Neural progenitor cell (in vitro differentiated cells): ENCODE data around the gene ASRGL1. TPM values are rescaled to one million over a fixed set of nuclear protein-coding genes. Genes with fewer than 3 reads are reported as not detected.

Experiments
- DNase-seq: peaks from one replicate; pipeline ENCODE4 v3.0.0-alpha.2; 2016; ENCODE audit warnings: low spot score
- H2AFZ ChIP-seq: fragments of 200-600 bp; sonication (generic); replicated peaks from 2 replicates; pipeline ENCODE4 v1.6.1; 2016; ENCODE audit warnings: antibody characterized with exemption
- H3F3A ChIP-seq: fragments of 200-600 bp; sonication (generic); 2 replicates; pipeline ENCODE4 v1.6.1; 2016; ENCODE audit warnings: antibody characterized with exemption, low read depth
- H3K27ac ChIP-seq: fragments of 200-600 bp; sonication (generic); 2 replicates; pipeline ENCODE4 v1.5.1; 2016; ENCODE audit warnings: mild to moderate bottlenecking
- H3K27me3 ChIP-seq: fragments of 200-600 bp; sonication (generic); 2 replicates; pipeline ENCODE4 v1.6.1; 2016; ENCODE audit warnings: mild to moderate bottlenecking, moderate library complexity
- H3K36me3 ChIP-seq: fragments of 200-600 bp; sonication (generic); 2 replicates; pipeline ENCODE4 v1.5.1; 2016
- H3K4me1 ChIP-seq: fragments of 200-600 bp; sonication (generic); 2 replicates; pipeline ENCODE4 v1.6.1; 2016; ENCODE audit warnings: mixed run types
- H3K4me2 ChIP-seq: fragments of 200-600 bp; sonication (generic); 2 replicates; pipeline ENCODE4 v1.6.1; 2016
- H3K4me3 ChIP-seq: fragments of 200-600 bp; sonication (generic); 2 replicates; pipeline ENCODE4 v1.5.1; 2016
- H3K79me2 ChIP-seq: fragments of 200-600 bp; sonication (generic); 2 replicates; pipeline ENCODE4 v1.6.1; 2016; ENCODE audit warnings: low read depth
- H3K9ac ChIP-seq: fragments of 200-600 bp; sonication (generic); 2 replicates; pipeline ENCODE4 v1.6.1; 2016
- H3K9me3 ChIP-seq: fragments of 200-600 bp; sonication (generic); 2 replicates; pipeline ENCODE4 v1.5.1; 2016; ENCODE audit warnings: low read depth
- H4K20me1 ChIP-seq: fragments of 200-600 bp; sonication (generic); 2 replicates; pipeline ENCODE4 v1.6.1; 2016; ENCODE audit warnings: low read depth
- H3K27ac Mint-ChIP-seq: 3 replicates; pipeline ENCODE4 v1.8.0; 2021; ENCODE audit warnings: mixed read lengths
- H3K27me3 Mint-ChIP-seq: 2 replicates; pipeline ENCODE4 v1.8.0; 2022; ENCODE audit warnings: low read depth, mild to moderate bottlenecking, inconsistent platforms, moderate library complexity, mixed read lengths; ENCODE audit not compliant: insufficient read depth
- H3K36me3 Mint-ChIP-seq: 3 replicates; pipeline ENCODE4 v1.8.0; 2021; ENCODE audit warnings: mixed read lengths
- H3K4me1 Mint-ChIP-seq: 3 replicates; pipeline ENCODE4 v1.8.0; 2021; ENCODE audit warnings: mixed read lengths
- H3K4me3 Mint-ChIP-seq: 3 replicates; pipeline ENCODE4 v1.8.0; 2021; ENCODE audit warnings: mild to moderate bottlenecking, moderate library complexity, mixed read lengths
- H3K9me3 Mint-ChIP-seq: 3 replicates; pipeline ENCODE4 v1.8.0; 2020; ENCODE audit warnings: mixed read lengths
- EZH2 ChIP-seq: fragments of 200-600 bp; sonication (generic); IDR thresholded peaks from 2 replicates; pipeline ENCODE4 v1.6.1; 2017; ENCODE audit warnings: antibody characterized with exemption, mild to moderate bottlenecking, moderate library complexity
- EZH2phosphoT487 ChIP-seq: fragments of 200-600 bp; sonication (generic); IDR thresholded peaks from 2 replicates; pipeline ENCODE4 v1.6.1; 2017; ENCODE audit warnings: antibody characterized with exemption
- total RNA-seq: library from RNA; depleted of rRNA; stranded (reverse); fragments of >200 nt; gene quantifications from 2 replicates; pipeline ENCODE4 v1.2.3, GENCODE V29; 2015; ENCODE audit warnings: low replicate concordance
- TF ChIP-seq, protein P1 (sequence below): fragments of 200-600 bp; sonication (generic); IDR thresholded peaks from 2 replicates; pipeline ENCODE4 v1.5.1; 2017; ENCODE audit warnings: antibody characterized with exemption, mild to moderate bottlenecking

ASRGL1 gene
- total RNA-seq, 1 donor from 2014 or later = 56.8 TPM

DNA sequence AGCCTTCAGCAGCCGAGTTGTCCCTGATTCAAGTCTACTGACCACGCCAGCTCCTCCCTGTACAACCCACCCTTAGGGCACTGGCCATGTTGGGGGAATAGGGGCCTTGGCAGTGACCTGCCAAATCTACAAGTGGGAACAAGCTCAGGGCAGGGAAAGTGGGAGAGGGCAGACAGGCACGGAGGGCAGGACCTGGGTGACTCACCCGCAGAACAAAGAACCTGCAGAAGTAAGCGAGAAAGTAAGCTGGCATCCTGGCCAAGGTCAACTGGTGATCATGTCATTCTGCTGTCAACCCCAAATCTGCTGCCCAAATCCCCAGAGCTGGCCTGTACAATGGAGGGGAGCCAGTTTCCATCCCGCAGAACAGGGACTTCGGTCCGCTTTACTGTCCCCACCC, 73.7 kb downstream of the ASRGL1 start:
- Histone ChIP-seq H3K79me2 (no peaks in the 10 kb centered on the region), H3K9me3 (no peaks in the 10 kb centered on the region), H3K4me3 (no peak overlapping the region), H3K4me2 (no peak overlapping the region), H3F3A (no peaks in the 10 kb centered on the region), H3K9ac (no peak overlapping the region), H2AFZ (no peak overlapping the region), H4K20me1 (no peaks in the 10 kb centered on the region), H3K27ac (no peak overlapping the region), H3K27me3 (no peaks in the 10 kb centered on the region), H3K4me1 (no peaks in the 10 kb centered on the region), H3K36me3 (no peaks in the 10 kb centered on the region)
- no peaks in the 10 kb centered on the region for H3K9me3 Mint-ChIP-seq
- H3K4me3 Mint-ChIP-seq = no peak overlapping the region
- no peak overlapping the region for H3K27ac Mint-ChIP-seq
- no peaks in the 10 kb centered on the region for H3K27me3 Mint-ChIP-seq
- TF ChIP-seq EZH2phosphoT487 (no peak), EZH2 (no peak)
- TF ChIP-seq, protein P1, sequence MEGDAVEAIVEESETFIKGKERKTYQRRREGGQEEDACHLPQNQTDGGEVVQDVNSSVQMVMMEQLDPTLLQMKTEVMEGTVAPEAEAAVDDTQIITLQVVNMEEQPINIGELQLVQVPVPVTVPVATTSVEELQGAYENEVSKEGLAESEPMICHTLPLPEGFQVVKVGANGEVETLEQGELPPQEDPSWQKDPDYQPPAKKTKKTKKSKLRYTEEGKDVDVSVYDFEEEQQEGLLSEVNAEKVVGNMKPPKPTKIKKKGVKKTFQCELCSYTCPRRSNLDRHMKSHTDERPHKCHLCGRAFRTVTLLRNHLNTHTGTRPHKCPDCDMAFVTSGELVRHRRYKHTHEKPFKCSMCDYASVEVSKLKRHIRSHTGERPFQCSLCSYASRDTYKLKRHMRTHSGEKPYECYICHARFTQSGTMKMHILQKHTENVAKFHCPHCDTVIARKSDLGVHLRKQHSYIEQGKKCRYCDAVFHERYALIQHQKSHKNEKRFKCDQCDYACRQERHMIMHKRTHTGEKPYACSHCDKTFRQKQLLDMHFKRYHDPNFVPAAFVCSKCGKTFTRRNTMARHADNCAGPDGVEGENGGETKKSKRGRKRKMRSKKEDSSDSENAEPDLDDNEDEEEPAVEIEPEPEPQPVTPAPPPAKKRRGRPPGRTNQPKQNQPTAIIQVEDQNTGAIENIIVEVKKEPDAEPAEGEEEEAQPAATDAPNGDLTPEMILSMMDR = no peak
- DNase-seq = no peak
- H3K4me1 Mint-ChIP-seq = peaks cover 2% of the 10 kb centered on the region
- H3K36me3 Mint-ChIP-seq = no peaks in the 10 kb centered on the region

DNA sequence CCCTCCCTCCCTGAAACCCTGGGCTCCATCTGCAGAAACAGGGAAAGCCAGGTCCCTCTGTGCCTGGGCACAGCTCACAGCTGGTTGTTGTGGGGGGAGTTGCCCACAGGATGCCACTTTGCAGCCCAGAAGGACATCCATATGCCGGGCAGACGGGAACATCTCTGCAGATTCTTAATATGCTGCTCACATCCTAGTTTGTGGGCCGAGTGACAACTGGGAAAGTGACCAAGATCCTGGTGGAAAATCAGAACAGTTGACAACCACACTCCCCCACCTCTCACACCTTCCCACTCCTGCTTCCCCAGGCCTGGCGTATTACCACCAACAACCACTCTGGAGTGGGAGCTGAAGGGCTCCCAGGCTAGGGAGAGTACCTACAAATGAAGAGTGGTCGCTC, 74.3 kb downstream of the ASRGL1 start:
- H3K36me3 ChIP-seq = no peaks in the 10 kb centered on the region
- TF ChIP-seq EZH2 = no peak
- TF ChIP-seq, protein P1 = no peak
- no peak for TF ChIP-seq EZH2phosphoT487
- no peaks in the 10 kb centered on the region for H3K9me3 Mint-ChIP-seq
- no peaks in the 10 kb centered on the region for H3K9me3 ChIP-seq
- H3K27me3 ChIP-seq = no peaks in the 10 kb centered on the region
- DNase-seq = no peak
- no peak overlapping the region for H3K4me3 Mint-ChIP-seq
- no peaks in the 10 kb centered on the region for H3K27me3 Mint-ChIP-seq
- H3K9ac ChIP-seq = no peak overlapping the region
- H3K36me3 Mint-ChIP-seq = no peaks in the 10 kb centered on the region
- no peaks in the 10 kb centered on the region for H4K20me1 ChIP-seq
- no peaks in the 10 kb centered on the region for H3K4me1 ChIP-seq
- H2AFZ ChIP-seq = no peak overlapping the region
- no peak overlapping the region for H3K4me3 ChIP-seq
- H3K27ac Mint-ChIP-seq = no peak overlapping the region
- peaks cover 2% of the 10 kb centered on the region for H3K4me1 Mint-ChIP-seq
- no peak overlapping the region for H3K4me2 ChIP-seq
- H3K27ac ChIP-seq = no peak overlapping the region
- H3K79me2 ChIP-seq = no peaks in the 10 kb centered on the region
- no peaks in the 10 kb centered on the region for H3F3A ChIP-seq

DNA sequence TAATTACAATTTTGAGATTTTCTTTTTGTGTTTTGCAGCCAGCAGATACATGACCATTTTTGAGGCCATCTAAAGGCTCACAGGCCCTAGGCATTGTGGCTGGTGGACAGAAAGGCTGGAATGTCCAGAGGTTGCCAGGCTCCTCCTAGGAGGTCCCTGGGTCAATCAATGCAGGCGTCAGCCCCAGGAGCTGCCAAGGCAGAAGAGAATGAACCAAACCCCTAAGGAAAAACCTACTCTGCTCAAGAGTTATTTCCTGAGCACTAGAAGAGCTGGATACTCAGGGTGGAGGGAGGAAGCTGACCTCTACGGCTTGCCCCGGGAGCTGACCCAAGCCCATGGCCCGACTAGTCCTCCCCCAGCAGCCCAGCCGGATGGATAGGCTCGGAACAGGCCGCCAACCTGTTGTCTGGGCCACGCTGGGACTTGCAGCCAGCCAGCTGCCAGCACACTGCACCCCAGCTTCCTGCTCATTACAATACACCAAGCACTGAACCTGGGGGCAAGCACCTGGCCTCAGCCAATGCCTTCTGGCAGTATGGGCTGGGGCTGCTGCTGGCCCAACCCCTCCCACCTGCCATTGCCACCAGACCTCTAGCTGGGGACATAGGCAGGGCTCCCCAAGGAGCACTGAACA, 75.9 kb downstream of the ASRGL1 start:
- Histone ChIP-seq H2AFZ (no peak overlapping the region), H4K20me1 (no peaks in the 10 kb centered on the region), H3K9me3 (no peaks in the 10 kb centered on the region), H3K4me2 (no peak overlapping the region), H3K36me3 (no peaks in the 10 kb centered on the region), H3K27me3 (no peaks in the 10 kb centered on the region), H3K4me3 (no peak overlapping the region), H3K27ac (no peak overlapping the region), H3K9ac (no peak overlapping the region), H3K4me1 (no peaks in the 10 kb centered on the region), H3F3A (no peaks in the 10 kb centered on the region), H3K79me2 (no peaks in the 10 kb centered on the region)
- no peaks in the 10 kb centered on the region for H3K36me3 Mint-ChIP-seq
- H3K4me1 Mint-ChIP-seq = peaks cover 2% of the 10 kb centered on the region
- no peak for DNase-seq
- H3K9me3 Mint-ChIP-seq = no peaks in the 10 kb centered on the region
- H3K4me3 Mint-ChIP-seq = no peak overlapping the region
- TF ChIP-seq, protein P1 = no peak
- no peak overlapping the region for H3K27ac Mint-ChIP-seq
- H3K27me3 Mint-ChIP-seq = no peaks in the 10 kb centered on the region
